SKM-1 treated with dmso at 0.1 percent for 144 hours (cell line): ENCODE data around the gene COBLL1.

Experiments used
- DNase-seq: peaks from one replicate; lab custom pipeline; 2025; ENCODE audit not compliant: unreplicated experiment; lab: John Stamatoyannopoulos, UW

The COBLL1 gene, protein sequence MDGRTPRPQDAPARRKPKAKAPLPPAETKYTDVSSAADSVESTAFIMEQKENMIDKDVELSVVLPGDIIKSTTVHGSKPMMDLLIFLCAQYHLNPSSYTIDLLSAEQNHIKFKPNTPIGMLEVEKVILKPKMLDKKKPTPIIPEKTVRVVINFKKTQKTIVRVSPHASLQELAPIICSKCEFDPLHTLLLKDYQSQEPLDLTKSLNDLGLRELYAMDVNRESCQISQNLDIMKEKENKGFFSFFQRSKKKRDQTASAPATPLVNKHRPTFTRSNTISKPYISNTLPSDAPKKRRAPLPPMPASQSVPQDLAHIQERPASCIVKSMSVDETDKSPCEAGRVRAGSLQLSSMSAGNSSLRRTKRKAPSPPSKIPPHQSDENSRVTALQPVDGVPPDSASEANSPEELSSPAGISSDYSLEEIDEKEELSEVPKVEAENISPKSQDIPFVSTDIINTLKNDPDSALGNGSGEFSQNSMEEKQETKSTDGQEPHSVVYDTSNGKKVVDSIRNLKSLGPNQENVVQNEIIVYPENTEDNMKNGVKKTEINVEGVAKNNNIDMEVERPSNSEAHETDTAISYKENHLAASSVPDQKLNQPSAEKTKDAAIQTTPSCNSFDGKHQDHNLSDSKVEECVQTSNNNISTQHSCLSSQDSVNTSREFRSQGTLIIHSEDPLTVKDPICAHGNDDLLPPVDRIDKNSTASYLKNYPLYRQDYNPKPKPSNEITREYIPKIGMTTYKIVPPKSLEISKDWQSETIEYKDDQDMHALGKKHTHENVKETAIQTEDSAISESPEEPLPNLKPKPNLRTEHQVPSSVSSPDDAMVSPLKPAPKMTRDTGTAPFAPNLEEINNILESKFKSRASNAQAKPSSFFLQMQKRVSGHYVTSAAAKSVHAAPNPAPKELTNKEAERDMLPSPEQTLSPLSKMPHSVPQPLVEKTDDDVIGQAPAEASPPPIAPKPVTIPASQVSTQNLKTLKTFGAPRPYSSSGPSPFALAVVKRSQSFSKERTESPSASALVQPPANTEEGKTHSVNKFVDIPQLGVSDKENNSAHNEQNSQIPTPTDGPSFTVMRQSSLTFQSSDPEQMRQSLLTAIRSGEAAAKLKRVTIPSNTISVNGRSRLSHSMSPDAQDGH

DNA sequence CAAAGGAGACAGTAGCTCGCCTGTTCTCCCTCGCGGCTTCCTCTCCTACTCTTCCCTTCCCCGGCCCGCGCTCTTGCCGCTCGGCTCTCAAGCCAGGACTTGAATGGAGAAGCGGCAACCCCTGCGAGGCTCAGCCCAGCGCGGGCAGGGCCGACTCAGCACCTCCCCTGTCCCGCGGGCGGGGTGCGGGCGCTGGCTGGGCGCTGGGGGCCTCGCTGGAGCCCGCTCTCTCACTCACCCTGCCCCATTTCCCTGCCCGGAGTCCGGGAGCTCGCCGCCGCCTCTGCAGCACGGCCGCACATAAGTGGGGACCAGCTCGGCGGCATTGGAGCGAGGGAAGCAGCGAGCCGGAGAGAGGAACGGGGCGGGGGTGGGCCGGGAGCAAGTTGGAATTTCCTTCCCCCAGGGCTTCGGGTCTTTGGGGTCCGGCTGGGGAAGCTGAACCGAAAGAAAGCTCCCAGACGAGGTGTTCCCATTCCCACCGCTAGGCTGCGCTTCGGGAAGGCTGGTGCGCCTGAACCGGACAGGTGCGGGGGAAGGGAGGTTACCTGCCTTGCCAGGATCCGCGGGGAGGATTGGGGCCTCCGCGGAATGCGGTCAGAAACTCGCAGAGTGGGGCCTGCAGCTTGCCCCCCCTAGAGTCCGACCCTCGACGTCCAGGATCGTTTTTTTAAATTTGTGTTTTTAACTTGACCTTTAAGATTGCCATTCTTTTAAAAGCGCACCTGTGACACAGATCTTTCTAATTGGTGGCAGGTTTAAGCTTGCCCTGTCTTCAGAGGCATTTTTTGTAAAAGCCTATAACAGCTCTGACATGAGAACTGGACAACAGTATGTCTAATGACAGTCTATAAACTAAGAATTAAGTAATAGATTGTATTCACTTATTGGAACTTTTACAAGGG is at the start of gene COBLL1:
Gene COBLL1 (minus strand): TSS at position 105 of the 905 bp plus-strand sequence. CDS start 627 bp downstream, outside the sequence.
- peak; percentile 64 for DNase-seq

DNA sequence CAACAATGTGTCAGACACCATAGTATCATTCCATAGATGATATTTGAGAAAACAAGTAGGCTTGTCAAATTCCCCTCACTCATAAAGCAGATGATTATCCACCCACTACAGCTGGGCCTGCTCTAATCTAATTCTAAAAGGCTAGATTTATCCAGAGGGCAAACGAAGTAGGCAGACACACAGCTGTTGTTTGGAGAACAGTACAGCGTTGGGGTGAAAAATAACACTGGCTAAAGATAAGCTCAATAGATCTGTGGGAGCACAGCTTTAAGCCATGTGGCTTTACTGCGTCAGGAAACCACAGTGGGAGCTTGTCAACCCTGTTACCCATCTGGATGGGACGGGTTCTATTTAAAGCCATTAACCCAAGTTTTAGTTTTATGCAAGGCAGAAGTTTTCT is 48.9 kb upstream of the COBLL1 start:
- no peak for DNase-seq

DNA sequence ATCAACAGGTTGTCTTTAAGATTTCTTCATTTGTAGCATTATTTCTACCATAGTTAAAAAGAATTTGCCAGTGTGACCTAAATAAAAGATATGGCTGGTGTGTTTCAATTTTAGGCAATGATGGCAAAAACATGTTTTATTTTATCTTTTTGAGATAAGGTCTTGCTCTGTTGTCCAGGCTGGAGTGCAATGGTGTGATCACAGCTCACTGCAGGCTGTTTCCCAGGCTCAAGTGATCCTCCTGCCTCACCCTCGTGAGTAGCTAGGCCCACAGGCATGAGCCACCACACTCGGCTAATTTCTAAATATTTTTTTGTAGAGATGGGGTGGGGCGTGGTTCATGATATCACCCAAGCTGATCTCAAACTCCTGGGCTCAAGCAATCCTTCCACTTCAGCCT is 47.0 kb upstream of the COBLL1 start:
- no peak for DNase-seq

DNA sequence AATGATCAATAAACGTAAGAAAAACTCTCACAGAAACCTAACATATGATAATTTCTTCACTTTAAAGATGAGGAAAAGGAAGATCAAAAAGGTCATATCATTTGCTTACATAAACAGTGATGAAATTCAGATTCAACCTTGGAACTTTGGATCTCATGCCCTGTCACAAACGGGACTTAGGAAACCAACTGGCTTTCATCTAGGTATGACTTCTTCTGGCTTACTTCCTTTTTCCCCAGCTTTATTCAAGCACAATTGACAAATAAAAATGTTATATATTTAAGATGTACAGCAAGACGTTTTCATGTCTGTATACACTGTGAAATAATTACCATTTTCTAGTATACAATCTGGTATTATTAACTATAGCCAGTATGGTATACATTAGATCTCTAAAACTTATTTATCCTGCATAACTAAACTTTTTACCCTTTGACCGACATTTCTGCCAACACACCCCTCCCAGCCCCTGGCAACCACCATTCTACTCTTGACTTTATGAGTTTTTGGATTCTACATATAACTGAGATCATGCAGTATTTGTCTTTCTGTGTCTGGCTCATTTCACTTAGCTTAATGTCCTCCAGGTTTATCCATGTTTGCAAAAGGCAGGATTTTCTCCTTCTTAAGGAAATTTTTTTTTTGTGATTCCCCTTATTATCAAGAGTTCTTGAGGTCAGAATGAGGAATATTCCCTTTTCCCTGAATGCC is 46.0 kb upstream of the COBLL1 start:
- no peak for DNase-seq

DNA sequence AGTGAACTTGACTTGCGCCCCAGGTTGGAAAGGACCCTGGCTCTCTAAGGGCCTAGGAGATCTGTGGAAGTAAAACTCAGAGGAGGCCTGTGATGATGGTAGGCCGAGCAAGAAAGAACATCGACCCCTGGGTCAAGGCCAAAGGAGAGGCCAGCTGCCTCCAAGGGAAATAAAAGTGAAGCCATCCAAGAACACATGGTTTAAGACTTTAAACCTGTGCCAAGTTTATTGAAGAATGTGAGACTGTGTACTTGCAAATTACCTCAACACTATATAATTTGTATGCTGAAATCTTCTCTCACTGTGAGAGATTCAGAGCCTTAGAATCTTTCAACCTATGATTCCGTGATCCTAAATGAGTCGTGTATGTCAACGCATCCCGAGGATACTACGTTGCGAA is 40.7 kb upstream of the COBLL1 start:
- no peak for DNase-seq

DNA sequence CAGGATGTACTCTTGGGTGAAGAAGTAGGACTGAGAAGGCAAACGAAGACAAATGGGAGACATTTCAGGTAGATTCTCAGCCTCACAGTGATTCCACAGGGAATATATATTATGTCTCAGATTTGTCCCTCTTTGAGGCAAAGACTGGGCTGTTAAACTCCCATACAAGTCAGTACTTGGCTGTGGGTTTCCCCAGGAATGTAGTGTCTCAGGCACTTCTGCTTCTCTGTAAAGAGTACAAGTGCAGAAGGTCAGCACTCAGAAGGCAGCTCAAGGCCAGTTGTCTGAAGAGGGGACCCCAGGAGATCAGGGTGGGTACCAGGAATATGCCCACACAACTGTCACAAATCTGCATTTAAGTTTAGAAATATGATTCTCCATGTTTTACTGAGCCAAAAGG is 39.9 kb upstream of the COBLL1 start:
- no peak for DNase-seq

DNA sequence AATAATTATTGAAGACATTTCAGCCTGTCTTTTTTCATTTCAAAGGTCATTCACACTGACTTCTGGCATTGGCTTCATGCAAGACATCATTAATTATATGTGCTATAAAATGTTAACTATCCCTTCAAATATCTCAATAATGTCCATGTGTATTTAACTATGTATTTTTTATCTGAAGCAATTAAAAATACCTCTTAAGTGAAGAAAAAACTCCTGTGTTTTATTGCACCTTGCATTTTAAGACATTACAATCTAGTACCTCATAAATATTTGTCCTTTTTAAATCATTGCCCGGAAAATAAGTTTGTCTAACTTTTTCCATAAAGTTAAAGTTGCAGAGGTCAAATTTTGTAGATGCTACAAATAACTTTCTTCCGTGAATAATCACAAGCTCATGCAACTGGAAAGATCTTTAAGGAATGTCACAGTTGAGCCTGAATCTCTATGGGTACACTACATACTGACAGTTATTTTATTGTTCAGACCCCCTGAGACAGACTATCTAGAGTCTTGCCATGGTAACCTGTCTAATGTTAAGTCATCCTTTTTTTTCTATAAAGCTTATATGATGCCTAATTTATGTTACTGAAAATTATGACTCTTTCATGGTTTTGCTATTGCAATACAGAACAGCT is 38.4 kb upstream of the COBLL1 start:
- no peak for DNase-seq

DNA sequence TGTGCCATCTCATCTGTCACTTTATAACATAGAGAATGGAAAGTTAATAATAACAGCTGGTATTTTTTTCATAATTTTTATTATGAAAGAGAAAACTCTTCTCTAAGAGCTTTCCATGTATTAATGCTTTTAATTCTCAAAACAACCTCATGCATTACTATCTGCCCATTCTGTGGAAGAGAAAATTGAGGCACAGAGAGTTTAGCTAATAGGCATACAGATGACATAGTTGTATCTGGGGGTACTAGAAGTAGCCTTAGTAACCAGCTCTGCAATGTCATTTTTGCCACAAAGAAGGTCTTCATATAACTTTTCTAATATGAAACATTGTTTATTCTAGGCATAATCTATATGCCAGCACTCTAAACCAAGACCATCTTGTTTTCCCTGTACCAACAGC is 36.3 kb upstream of the COBLL1 start:
- DNase-seq: no peak

DNA sequence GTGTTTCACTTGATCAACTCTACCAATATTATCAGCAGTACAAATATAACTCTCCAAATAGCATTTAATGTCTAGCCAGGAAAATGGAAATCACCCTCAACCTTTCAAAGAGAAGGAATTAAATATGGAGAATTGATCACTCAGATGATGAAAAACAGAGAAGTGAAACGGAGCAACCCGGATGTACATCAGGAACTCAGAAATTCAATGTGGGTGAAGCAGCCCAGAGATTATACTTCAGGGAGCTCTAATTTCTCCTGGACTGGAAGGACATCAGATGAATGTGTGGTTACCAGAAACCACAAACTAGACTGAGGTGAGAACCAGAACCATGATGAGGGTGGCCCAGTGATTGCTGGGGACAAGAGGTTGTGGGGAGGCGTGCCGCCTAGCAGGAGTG is 35.5 kb upstream of the COBLL1 start:
- no peak for DNase-seq

DNA sequence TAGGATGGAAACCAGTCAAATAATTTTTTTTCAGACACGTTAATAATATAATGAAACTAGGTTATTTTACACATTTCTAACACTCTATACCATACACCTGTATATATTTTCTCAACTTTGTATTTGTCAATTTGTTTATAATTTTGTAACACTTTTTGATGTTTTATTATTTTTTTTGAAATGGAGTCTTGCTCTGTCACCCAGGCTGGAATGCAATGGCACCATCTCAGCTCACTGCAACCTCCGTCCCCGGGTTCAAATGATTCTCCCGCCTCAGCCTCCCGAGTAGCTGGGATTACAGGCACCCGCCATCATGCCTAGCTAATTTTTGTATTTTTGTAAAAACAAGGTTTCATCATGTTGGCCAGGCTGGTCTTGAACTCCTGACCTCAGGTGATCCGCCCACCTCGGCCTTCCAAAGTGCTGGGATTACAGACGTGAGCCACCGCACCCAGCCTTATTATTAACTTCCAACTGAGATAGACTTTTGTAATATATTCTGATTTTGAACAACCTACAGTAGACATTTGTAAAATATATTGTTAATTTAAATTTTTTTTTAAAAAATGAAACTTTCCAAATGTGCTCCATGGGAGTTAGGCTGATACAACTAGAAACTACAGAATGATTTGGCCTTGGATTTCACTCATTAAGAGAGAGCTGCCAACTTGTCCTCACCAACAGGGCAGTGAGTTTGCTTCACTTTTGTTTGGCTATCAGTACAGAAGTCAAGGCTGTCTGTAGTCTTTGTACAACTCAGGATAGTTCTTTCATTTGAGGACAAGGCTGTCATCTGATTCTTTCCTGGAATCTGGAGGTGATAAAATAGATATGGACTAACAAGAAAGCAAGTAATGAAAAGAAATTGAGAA is 33.9 kb upstream of the COBLL1 start:
- DNase-seq: no peak

DNA sequence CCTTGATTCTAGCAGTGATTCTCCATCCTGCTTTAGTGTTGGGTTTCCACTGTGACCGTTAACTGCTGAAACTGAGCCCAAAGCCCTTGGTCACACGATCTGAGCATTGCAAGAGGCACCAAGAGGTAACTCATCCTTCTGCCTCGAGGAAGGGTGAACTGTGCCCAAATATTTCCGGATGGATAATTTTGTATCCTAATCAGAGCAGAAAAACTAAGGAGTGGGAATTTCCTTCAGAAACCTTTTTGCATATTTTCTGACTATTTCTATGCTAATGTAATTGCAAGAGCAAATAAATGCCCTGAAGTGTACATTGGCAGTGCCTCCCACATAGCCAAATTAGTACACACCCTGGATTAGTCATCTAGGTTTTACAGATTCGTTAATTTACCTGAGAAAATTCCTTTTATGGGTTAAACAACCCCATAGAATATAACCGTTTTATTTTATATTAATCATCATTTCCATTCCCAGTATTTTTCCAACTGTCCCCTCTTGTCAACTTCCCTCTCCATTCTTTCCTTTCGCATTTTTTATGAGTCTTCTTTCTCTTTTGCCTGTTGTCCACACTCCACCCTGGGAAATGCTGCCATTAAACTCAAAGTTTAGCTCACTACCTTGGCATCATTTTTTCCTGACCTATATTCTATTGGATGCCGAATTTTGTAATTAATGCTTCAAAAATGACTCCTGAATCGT is 31.7 kb upstream of the COBLL1 start:
- no peak for DNase-seq

DNA sequence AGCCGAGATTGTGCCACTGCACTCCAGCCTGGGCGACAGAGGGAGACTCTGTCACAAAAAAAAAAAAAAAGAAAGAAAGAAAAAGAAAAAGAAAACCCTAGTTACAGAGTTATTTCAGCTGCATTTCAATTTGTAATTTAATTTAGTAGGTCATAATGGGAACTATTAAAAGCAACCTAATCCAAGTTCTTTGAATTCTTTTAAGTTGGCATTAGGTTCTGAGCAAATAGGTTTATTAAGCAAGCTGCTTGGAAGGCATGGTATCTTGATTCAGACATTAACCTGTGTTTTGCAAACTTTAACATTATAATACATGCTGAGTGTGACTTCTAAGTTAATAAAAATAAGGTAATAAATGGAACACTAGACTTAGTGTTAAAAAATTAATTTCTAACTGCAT is 29.8 kb upstream of the COBLL1 start:
- no peak for DNase-seq

DNA sequence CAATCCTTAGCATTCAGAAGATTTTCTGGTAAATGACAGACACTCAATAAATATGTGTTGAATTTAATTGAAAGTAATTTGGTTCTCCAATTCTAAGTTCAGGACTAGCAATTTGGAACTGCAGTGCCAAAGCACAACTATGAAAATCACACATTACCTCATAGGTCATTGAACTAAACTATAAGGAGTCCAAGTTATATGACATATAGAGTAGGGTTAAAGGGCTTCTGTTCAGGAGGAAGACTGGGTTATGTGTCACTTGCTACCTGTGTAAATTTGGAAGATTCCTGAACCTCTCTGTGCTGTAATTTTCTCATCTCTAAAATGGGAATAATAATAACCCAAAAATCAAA is 27.8 kb upstream of the COBLL1 start:
- DNase-seq: no peak

DNA sequence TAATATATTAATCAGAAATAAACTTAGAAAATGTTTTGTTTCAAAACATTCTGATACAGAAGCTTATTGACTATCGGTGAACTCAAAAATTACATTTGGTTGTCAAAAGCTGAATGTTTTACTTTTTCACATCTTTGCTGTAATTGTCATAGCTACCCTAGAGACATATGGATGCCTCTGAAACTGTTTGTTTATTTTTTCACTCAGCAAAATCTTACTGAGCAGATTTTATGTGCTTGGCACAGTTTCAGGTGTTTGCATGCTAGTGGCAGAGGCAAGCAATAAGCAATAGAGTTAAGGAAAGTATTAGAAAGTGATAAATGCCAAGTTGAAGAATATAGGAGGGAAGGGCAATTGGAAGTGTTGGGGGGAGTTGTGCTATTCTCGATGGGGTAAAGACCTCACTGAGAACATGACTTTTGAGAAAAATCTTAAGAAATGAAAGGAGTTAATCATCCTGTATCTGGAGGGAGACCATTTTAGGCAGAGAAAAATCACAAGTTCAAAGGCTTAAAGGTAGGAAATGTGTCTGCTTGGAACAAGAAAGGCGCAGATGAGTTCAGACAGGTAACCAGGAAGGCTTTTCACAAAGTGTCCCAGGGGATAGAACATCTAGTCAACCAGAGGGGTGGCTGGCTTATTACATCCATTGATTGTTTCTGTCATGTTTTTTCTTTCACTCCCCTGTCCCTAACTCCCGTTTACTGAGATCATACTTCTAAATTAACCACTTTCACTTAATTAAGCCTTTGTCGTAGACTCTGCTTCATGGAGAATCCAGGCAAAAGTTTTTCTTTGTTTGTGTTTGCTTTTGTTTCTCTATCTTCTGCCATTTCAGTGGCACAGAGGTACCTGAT is 27.2 kb upstream of the COBLL1 start:
- DNase-seq: no peak

DNA sequence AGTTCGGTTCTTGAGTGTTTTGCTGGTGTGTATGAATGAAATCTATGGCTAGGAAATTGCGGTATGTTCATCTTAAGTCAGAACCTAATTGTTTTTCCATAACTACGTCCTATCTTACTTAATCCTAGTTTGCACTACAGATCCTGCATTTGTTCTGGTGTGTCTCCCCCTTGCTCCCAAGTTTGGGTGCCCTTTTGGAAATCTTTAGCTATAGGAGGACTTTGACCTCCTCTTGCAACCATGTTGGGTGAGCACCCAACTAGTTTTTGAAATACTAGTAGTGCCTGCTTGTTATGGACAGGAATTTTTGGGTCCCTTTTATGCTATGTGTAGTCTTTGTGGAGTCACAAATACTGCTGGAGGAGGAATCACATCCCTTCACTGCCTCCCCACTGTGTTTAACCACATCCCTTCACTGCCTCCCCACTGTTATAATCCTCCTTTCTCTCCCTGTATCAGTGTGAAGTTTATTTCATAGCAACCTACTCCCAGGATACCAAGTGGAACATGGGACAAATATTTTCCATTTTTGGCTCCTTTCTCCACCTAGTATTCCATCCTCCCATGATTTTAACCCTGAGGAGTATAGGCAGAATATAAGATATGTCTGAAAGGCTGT is 26.3 kb upstream of the COBLL1 start:
- DNase-seq: no peak

DNA sequence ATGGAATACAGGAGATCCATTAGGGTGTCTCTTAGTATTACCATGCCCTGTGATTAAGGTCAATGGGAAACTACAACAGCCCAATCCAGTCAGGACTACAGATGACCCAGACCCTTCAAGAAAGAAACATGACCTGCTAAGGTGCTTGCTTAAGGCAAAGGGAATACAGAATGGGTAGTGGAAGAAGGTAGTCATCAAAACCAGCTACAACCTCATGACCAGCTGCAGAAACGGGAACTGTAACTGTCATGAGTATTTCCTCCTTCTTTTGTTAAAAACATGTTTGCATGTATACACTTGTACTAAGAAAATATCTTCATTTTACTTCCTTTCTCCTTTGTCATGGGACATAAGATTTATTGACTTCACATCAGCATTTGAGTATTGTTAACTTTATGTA is 24.8 kb upstream of the COBLL1 start:
- peak; percentile 16 for DNase-seq

DNA sequence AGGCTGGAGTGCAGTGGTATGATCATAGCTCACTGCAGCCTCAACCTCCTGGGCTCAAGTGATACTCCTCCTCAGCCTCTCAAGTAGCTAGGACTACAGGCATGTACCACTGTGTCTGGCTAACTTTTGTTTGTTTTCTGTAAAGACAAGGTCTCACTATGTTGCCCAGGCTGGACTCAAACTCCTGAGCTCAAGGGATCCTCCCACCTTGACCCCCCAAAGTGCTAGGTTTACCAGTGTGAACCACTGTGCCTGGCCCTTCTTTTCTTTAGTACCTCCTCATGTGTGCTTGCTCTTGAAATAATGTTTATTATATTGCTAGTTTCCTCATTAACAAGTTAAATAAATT is 19.0 kb upstream of the COBLL1 start:
- no peak for DNase-seq
